ENCODE measurements around the gene AHCYL2.

The AHCYL2 gene

DNA sequence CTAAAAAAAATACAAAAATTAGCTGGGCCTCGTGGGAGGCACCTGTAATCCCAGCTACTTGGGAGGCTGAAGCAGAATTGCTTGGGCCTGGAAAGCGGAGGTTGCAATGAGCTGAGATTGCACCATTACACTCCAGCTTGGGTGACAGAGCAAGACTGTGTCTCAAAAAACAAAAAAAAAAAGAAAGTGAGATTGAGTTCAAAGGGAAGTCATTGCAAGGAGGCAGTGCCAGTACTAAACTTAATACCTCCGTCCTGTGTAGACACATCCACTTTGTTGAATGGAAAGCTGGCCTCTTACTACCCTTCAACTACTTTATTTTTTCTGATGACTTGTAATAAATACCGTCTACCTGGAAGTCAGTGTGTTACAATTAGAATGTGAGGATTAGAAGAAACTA, 31.0 kb downstream of the AHCYL2 start:
- no peak overlapping the region for H3K4me3 ChIP-seq (replicated peaks; ENCODE audit: low read depth, low read length)
- DNase-seq (ENCODE audit: low read depth), result no peak
- TF ChIP-seq, protein P1, sequence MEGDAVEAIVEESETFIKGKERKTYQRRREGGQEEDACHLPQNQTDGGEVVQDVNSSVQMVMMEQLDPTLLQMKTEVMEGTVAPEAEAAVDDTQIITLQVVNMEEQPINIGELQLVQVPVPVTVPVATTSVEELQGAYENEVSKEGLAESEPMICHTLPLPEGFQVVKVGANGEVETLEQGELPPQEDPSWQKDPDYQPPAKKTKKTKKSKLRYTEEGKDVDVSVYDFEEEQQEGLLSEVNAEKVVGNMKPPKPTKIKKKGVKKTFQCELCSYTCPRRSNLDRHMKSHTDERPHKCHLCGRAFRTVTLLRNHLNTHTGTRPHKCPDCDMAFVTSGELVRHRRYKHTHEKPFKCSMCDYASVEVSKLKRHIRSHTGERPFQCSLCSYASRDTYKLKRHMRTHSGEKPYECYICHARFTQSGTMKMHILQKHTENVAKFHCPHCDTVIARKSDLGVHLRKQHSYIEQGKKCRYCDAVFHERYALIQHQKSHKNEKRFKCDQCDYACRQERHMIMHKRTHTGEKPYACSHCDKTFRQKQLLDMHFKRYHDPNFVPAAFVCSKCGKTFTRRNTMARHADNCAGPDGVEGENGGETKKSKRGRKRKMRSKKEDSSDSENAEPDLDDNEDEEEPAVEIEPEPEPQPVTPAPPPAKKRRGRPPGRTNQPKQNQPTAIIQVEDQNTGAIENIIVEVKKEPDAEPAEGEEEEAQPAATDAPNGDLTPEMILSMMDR (IDR thresholded peaks at IDR 0.05; ENCODE audit: low read length, missing control alignments), result no peak

DNA sequence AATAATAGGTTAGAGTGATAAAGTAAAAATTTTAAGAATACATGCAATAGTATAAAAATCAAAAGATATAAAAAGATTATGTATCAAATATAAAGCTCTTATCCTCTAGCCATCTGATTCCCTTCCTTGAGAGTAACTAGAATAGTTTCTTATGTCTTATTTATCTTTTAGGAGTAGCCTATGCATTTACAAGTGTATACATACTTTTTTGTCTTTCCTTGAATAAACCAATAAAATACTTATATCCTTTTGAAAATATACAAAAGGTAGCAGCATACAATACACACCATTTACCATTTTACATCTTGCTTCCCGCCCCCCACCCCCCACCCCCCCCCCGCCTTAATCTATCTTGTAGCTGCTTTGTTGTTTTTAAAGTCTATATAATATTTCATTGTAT, 31.4 kb downstream of the AHCYL2 start:
- TF ChIP-seq, protein P1 (IDR thresholded peaks at IDR 0.05; ENCODE audit: low read length, missing control alignments), result no peak
- DNase-seq (ENCODE audit: low read depth), result no peak
- H3K4me3 ChIP-seq (replicated peaks; ENCODE audit: low read depth, low read length), result no peak overlapping the region

GRCh38 chr7:129257168-129257567, 32.3 kb downstream of the AHCYL2 start:
- TF ChIP-seq, protein P1 (IDR thresholded peaks at IDR 0.05; ENCODE audit: low read length, missing control alignments), result no peak
- no peak for DNase-seq (ENCODE audit: low read depth)
- H3K4me3 ChIP-seq (replicated peaks; ENCODE audit: low read depth, low read length), result no peak overlapping the region

GRCh38 chr7:129258649-129259389, 34.0 kb downstream of the AHCYL2 start:
- TF ChIP-seq, protein P1 (IDR thresholded peaks at IDR 0.05; ENCODE audit: low read length, missing control alignments), result no peak
- no peak overlapping the region for H3K4me3 ChIP-seq (replicated peaks; ENCODE audit: low read depth, low read length)
- no peak for DNase-seq (ENCODE audit: low read depth)

GRCh38 chr7:129262324-129262723, 37.5 kb downstream of the AHCYL2 start:
- TF ChIP-seq, protein P1 (IDR thresholded peaks at IDR 0.05; ENCODE audit: low read length, missing control alignments), result no peak
- DNase-seq (ENCODE audit: low read depth), result no peak
- no peak overlapping the region for H3K4me3 ChIP-seq (replicated peaks; ENCODE audit: low read depth, low read length)

GRCh38 chr7:129263168-129263567, 38.3 kb downstream of the AHCYL2 start:
- TF ChIP-seq, protein P1 (IDR thresholded peaks at IDR 0.05; ENCODE audit: low read length, missing control alignments), result no peak
- DNase-seq (ENCODE audit: low read depth), result no peak
- H3K4me3 ChIP-seq (replicated peaks; ENCODE audit: low read depth, low read length), result no peak overlapping the region

DNA sequence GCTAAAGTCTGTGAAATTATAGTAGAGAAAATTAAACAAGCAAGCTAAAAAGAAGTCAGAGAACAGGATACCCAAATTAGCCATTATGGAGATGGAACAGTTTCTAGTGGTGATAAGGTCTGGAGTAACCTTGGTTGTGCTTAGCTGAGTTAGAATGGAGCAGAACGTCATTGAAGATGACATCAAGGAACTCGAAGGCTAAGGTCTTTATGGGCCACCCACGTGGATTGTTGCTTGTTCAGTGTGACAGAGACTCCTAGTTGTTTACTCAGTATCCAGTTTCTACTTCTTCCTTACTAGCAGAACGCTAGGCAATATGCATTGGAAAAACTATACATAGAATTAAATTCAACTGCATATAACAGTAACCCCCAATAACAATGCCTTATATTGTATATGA, 39.7 kb downstream of the AHCYL2 start:
- no peak for DNase-seq (ENCODE audit: low read depth)
- TF ChIP-seq, protein P1 (IDR thresholded peaks at IDR 0.05; ENCODE audit: low read length, missing control alignments), result no peak
- no peak overlapping the region for H3K4me3 ChIP-seq (replicated peaks; ENCODE audit: low read depth, low read length)

All from fibroblast of pulmonary artery (primary cell).